HG03469 (cell line): ENCODE results near the gene DEUP1.
"Not testable (repeated sequence)": the region's sequence is repeated elsewhere in the genome, so short reads cannot be mapped to it uniquely, and the experiment has no call there.

Experiments
- ATAC-seq: cut with Tn5 transposase; IDR thresholded peaks from one replicate; pipeline ENCODE4 v1.9.1; 2021; ENCODE audit warnings: mild to moderate bottlenecking, moderate library complexity, moderate number of reproducible peaks; ENCODE audit not compliant: unreplicated experiment

The DEUP1 gene, protein sequence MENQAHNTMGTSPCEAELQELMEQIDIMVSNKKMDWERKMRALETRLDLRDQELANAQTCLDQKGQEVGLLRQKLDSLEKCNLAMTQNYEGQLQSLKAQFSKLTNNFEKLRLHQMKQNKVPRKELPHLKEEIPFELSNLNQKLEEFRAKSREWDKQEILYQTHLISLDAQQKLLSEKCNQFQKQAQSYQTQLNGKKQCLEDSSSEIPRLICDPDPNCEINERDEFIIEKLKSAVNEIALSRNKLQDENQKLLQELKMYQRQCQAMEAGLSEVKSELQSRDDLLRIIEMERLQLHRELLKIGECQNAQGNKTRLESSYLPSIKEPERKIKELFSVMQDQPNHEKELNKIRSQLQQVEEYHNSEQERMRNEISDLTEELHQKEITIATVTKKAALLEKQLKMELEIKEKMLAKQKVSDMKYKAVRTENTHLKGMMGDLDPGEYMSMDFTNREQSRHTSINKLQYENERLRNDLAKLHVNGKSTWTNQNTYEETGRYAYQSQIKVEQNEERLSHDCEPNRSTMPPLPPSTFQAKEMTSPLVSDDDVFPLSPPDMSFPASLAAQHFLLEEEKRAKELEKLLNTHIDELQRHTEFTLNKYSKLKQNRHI

DNA sequence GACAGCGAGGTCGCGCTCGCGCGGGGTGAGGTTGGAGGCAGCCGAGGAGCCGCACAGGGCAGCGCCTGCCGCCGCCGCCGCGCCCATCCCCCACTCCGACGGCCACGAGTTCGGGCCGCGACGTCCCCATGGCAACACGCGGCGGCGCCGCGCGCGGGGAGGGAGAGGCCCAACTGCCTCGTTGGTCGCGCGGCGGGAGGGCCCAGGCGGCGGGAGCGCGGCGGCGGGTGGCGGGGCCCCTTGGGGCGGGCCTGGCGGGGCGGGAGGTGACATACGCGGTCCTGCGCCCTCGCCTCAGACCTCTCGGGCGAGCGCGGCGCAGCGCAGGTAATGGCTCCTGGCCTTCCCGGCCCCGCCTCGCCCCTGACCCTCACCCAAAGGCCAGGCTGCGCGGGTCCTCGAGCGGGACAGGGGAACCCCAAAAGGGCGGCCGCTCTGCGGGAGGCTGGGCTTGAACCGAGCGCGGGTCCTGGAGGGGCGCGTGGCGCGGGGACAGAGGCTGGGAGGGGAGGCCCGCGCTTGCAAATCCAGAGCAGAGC lies at the start of gene DEUP1:
DEUP1 (plus strand) TSS at position 297 of the 539 bp plus-strand sequence. CDS start 1,518 bp downstream, outside the sequence.
- no peak for ATAC-seq

GRCh38 chr11:93285430-93285829 lies 45.1 kb upstream of the DEUP1 start:
- ATAC-seq, result no peak

DNA sequence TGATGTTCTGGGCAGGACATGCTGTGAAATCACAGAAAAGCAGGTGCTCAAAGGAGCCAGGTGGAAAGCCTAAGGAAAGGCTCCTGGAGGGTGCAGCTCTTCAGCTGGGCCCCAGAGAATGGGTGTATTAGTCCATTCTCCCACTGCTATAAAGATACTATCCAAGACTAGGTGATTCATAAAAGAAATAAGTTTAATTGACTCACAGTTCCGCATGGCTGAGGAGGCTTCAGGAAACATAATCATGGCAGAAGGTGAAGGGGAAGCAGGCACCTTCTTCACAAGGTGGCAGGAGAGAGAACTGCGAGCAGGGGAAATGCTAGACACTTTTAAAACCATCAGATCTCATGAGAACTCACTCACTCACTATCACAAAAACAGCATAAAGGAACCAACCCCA lies 43.1 kb upstream of the DEUP1 start:
- ATAC-seq, result no peak

DNA sequence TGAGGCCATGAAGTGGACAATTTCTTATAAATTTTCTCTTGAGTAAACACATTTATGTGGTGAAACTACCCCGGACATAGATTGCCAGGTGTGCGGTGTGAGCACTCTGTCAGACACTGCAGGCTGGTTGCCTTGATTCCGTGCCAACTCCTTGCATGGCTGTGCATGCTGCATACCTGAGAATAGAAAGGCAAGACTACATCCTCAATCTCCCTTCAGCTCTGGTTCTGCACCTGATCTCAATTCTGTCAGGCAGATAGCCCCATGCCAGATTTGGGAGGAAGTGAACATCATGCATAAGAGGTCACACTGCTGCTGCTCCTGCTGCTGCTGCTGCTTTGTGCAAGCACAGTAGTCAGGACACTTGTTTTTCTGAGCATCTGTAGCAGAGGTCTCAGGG lies 42.5 kb upstream of the DEUP1 start:
- no peak for ATAC-seq

DNA sequence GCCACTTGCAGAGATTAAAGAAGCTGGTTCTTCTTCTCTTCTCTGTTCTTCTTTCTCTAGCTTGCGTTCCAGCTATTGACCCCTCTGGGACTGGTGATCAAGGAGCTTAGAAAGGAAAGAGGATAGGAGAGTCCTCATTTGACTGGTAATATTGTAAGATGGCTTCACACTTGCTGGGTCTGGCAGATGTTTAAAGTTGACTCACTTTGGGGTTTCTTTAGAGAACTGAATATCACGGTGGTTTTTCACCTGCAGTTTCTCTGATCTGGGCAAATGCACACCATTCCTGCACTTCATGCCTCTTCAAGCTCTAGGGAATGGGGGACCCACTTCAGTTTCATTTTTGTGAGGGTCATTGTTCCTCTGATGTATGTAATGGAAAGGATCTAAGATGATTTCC lies 41.8 kb upstream of the DEUP1 start:
- ATAC-seq, result no peak

DNA sequence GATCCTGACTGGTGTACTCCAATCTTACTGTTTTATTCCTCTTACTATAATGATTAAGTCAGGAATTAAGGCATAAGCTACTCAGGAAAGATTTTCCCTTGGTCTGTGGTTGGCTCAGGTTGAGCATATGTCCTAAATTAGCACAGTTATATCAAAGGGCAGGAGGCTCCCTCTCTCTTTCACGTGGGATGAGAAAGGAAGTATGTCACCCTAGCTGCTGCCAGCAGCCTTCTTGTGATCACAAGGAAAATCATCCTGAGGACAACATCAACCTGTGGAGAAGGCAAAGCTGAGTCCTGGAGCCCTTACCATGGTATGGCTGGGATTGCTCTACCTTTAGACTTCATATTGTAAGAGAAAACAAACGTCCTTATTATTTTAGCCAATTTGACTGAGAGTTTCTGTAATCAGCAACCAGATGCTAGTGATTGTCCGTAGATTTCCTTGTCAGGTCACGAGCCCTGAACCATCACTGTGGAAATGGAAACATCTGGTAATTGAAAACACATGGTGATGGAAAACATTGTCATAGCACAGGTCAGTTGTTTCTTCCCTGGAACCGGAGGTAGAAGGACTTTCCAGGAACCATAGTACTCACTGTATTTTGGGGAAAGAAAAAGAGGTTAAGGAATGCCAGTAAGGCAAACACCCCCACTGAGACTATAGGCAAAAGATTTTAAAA lies 40.6 kb upstream of the DEUP1 start:
- no peak for ATAC-seq

- ATAC-seq, result no peak
These were observed 39.4 kb upstream of the DEUP1 start for GRCh38 chr11:93291110-93291509.

DNA sequence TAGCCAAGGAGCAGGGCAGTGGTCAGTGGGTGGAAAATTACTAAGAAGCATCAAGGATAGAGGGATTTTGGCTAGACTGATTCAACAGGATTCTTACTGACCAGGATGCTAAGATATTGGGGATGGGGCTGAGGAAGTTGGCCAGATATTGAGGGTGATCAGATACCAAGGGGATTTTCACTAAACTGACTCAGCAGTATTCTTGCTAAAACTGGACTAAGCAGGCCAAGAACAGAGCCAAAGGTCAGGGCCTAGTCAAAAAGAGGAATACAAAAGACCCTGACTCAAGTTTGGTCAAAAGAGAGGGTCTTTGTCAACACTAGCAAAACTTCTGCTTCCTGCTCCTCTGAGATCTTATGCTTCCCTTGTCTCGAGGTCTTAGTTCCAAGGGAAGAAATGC lies 38.6 kb upstream of the DEUP1 start:
- ATAC-seq, result no peak

- no peak for ATAC-seq
These were observed 34.5 kb upstream of the DEUP1 start for GRCh38 chr11:93295921-93296575.

DNA sequence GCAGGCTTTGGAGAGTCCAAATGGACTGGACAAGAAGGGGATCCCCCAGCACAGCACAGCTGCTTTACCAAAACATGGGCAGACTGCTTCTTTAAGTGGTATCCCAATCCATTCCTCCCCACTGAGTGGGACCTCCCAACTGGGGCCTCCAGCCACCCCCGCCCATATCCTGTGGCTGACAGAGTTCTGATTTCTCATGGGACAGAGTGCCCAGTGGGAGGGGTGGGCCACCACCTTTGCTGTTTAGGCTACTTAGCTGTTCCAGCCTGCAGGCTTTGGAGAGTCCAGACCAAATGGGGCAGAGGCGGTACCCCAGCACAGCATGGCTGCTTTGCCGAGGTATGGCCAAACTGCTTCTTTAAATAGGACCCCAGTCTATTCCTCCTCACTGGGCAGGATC lies 26.9 kb upstream of the DEUP1 start:
- ATAC-seq, result no peak

GRCh38 chr11:93314399-93314798 lies 16.1 kb upstream of the DEUP1 start:
- ATAC-seq, result not testable (repeated sequence)

- no peak for ATAC-seq
These were observed 11.2 kb upstream of the DEUP1 start for GRCh38 chr11:93319224-93319839.

DNA sequence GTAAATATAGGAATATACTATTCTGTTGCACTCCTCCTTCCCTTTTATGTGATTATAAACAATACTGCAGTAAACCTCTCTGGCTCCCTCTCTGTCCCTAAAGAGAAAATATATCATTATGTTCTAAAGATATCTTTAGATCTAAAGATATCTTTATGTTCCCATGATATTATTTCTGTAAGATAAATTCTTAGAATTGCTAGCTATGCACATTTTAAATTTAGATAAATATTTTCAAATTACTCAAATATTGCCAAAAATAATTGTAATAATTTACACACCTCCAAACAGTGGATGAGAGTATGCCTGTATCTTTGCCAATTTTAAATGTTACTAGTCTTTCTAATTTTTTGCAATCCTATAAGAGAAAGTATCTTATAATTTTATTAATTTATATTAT lies 10.3 kb upstream of the DEUP1 start:
- no peak for ATAC-seq

DNA sequence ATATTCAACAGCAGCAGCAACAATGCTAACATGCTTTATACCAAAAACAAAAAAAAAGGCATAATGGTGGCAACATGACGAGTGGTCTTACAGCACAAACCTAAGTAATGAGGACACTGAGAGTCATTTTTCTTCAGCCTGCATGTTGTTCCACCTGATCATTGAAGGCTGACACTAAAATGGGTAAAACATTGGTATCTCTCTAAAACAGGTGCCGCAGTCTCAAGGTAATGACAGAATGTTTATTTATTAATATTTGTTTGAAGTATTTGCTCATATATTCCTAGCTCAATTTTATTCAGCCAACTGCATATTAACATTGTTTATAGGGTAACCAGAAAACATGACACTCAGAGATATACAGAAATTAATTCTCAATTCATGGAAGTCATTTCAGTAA lies 8.3 kb upstream of the DEUP1 start:
- ATAC-seq, result no peak

DNA sequence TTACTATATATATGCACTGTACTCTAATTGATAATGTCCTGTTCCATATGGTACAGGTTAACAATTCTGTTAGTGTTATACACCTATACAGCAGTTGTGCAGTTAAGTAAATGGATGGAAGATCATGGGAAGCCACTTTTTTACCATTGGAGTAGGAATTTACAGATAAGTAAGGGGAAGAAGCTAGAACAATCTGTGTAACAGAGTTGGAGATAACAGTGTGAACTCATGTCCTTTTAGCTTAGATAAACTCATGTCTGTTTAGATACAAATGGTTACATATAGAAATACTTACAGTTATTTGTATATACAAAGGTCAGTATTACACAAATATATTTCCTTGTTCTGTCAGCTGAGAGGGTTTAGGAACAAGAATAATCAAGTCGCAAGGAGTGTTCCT lies 6.8 kb upstream of the DEUP1 start:
- ATAC-seq, result no peak

DNA sequence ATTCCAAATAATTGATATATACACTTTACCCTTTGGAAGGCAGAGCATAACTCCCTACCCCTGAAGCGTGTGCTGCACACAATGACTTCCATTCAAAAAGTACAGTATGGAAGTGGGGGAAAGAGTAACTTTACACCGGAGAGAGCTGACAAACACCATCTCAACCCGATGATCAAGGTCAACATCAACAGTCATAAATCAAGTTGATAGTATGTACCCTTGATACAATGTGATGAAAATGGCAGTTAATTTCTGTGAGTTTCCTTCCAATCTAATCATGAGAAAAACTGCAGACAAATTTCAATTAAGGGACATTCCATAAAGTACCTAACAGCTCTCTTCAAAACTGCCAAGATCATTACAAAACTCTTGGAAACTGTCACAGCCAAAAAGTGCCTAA lies 6.0 kb upstream of the DEUP1 start:
- ATAC-seq, result no peak

DNA sequence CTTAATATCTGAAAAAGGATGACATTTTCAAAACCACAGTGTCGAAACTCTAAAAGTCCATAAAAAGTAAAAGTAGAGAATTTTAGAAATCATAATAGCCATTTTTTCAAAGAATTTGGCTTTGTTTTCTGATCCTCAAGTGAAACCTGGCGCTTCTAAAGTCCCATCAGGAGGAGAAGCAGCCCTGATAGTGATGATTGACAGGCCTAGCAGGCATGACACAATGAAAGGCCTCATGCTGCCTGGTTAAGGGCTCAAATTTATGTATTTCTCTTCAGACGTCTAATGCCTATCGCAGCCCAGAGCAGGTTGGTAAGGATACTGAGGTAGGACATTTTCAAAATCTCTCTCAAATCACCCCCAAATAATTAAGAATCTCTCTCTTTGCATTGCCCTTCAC lies 3.9 kb upstream of the DEUP1 start:
- ATAC-seq, result no peak

DNA sequence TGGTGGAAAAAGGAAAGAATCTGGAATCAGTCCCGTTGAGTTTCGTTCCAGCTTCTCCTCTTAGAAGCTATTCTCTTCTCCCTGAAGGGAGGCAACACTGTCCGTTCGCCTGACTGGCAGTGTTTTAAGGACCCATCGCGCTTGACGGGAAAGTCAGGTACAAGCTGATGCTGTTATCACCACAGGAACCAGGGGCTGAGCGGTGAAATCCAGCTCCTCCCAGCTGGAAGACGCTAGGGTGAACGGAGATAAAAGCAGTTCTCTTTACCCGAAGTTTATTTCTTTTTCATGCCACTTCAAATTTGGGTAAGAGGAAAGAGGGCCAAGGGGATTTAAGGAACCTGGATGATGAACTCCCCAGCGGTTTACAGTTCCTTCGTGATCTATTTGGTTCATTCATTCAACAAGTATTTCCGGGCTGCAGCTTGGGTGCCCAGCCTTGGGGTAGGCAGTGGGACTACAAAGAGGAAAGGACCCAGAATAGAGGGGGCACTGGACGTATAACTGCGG lies 551 bp upstream of the DEUP1 start:
- no peak for ATAC-seq

DNA sequence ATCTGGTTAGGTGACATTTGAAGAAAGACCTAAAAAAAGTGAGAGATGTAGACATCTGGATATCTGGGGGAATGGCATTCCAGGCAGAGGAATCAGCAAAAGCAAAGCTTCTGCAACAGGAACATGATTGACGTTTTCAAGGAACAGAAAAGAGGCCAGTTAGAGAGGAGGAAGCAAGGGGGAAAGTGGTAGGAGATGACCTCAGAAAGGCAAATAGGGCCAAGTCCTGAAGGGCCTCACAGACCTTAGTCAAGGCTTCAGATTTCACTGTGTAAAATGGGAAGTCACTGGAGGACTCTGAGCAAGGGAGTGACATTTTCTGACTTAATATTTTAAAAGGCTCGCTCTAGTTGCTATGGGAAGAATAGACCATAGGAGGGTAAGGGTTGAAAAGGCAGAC lies 9.7 kb downstream of the DEUP1 start:
- ATAC-seq, result no peak

DNA sequence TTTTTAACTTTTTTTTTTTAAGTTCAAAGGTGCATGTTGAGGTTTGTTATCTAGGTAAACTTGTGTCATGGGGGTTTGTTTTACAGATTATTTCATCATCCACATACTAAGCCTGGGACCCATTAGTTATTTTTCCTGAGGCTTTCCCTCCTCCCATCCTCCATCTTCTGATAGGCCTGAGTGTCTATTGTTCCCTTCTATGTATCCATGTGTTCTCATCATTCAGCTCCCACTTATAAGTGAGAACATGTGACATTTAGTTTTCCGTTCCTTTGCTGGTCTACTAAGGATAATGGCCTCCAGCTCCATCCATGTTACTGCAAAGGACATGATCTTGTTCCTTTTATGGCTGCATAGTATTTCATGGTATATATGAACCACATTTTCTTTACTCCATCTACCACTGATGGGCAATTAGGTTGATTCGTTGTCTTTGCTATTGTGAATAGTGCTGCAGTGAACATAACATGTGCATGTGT lies 14.4 kb downstream of the DEUP1 start:
- ATAC-seq, result no peak
